Mucosa of descending colon (tissue), 3 donors: ENCODE results near the gene C4BPA. TPM values are rescaled to one million over a fixed set of nuclear protein-coding genes. Genes with fewer than 3 reads are reported as not detected.
A peak's percentile ranks its signal among the peaks of the same experiment; 100 is the strongest.

Experiments
- ATAC-seq: fragments of 200-7000 bp; cut with Tn5 transposase; one replicate; pipeline ENCODE4 v1.9.1; 2020; ENCODE audit warnings: mild to moderate bottlenecking, moderate library complexity
- DNase-seq, 3 donors: peaks; one replicate each; pipeline ENCODE4 v3.0.0-alpha.2; 2020
- H3K36me3 ChIP-seq: fragments of 200-600 bp; one replicate; pipeline ENCODE4 v1.8.0; 2021; ENCODE audit warnings: low read depth, mild to moderate bottlenecking
- H3K4me1 ChIP-seq: fragments of 200-600 bp; one replicate; pipeline ENCODE4 v1.8.0; 2021; ENCODE audit warnings: low read depth, mild to moderate bottlenecking
- H3K4me3 ChIP-seq: fragments of 200-600 bp; one replicate; pipeline ENCODE4 v1.8.0; 2021; ENCODE audit warnings: mild to moderate bottlenecking
- H3K9me3 ChIP-seq: fragments of 200-600 bp; one replicate; pipeline ENCODE4 v1.8.0; 2021; ENCODE audit warnings: mild to moderate bottlenecking
- intact Hi-C, 2 donors: fragments of 100-400 bp; cut with DNase I in 1 of 2; cut with micrococcal nuclease in 1 of 2; formaldehyde crosslinking; loops; one replicate each; pipeline versions ENCODE4 v1.11.0 to v1.11.1; 2022; cut with DNase I, micrococcal nuclease
- total RNA-seq, 3 donors: library from RNA; stranded (reverse); fragmentation: NEBNext Ultra II Directional in 2 of 3; extraction: Animal tissue kit (Norgen Biotek cat#: 25700) in 2 of 3; gene quantifications; one replicate each; pipeline versions ENCODE4 v1.2.1 to v1.2.4, GENCODE V29; 2021 to 2023
- TF ChIP-seq, protein P1 (sequence below): fragments of 200-600 bp; IDR thresholded peaks from one replicate; pipeline ENCODE4 v1.8.0; 2022; ENCODE audit warnings: antibody characterized with exemption, mild to moderate bottlenecking
- donor health status: DM: no; HTN: no; CAD: no; lungs with moderate emphysema.
- donor health status: DM: no; HTN: no; CAD: no.
- donor health status: DM: no; HTN: yes; CAD: no.

Gene C4BPA
- total RNA-seq, 3 donors from 2014 or later = 1.5 to 5.9 (median 1.9) TPM

DNA sequence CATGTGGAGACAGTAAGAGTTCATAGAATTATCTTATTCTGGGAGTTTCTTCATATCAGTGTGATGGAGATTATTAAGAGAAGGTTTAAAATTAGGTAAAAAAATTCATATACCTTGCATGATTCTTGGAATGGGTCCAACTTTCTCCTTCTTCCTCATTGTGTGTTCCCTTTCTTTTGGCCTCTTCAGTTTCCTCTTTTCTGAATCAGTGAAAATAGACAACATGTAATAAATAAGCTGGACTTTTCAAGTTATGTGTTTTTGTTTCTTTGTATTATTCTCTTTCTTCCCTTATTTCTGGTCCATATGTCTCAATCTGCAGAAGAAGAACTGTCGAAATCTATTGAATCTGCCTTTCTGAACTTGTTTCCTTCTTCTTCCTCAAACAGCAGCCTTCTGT lies 30.5 kb downstream of the C4BPA start:
- TF ChIP-seq, protein P1, sequence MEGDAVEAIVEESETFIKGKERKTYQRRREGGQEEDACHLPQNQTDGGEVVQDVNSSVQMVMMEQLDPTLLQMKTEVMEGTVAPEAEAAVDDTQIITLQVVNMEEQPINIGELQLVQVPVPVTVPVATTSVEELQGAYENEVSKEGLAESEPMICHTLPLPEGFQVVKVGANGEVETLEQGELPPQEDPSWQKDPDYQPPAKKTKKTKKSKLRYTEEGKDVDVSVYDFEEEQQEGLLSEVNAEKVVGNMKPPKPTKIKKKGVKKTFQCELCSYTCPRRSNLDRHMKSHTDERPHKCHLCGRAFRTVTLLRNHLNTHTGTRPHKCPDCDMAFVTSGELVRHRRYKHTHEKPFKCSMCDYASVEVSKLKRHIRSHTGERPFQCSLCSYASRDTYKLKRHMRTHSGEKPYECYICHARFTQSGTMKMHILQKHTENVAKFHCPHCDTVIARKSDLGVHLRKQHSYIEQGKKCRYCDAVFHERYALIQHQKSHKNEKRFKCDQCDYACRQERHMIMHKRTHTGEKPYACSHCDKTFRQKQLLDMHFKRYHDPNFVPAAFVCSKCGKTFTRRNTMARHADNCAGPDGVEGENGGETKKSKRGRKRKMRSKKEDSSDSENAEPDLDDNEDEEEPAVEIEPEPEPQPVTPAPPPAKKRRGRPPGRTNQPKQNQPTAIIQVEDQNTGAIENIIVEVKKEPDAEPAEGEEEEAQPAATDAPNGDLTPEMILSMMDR = no peak
- DNase-seq (no peak), ATAC-seq (no peak)
- no peaks in the 10 kb centered on the region for H3K4me1 ChIP-seq
- no peak overlapping the region for H3K4me3 ChIP-seq
- peaks cover 3% of the 10 kb centered on the region for H3K9me3 ChIP-seq
- intact Hi-C loops = no loop called here
- H3K36me3 ChIP-seq = no peaks in the 10 kb centered on the region

DNA sequence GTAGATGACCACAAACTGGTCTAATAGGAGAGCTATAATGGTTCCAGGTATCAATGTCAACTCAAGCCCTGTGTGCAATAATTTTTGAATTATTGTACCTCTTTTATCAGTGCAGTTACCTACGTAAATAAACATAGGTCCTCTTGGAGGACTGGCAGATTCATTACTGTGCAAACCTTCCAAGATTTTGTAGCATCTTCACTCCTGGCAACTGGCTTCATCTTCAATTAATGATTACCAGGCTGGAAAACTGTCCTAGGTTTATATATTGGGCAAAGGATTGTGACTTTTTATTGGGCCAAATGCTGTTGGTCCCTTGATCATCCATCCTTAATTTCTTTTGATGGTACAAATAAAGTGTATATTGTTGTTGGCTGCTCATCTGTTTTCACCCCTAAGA lies 35.6 kb downstream of the C4BPA start:
- no peak for DNase-seq
- TF ChIP-seq, protein P1 = no peak
- no peak for ATAC-seq
- intact Hi-C loops = no loop called here
- Histone ChIP-seq H3K4me3 (no peak overlapping the region), H3K4me1 (no peaks in the 10 kb centered on the region), H3K9me3 (no peaks in the 10 kb centered on the region), H3K36me3 (no peaks in the 10 kb centered on the region)

DNA sequence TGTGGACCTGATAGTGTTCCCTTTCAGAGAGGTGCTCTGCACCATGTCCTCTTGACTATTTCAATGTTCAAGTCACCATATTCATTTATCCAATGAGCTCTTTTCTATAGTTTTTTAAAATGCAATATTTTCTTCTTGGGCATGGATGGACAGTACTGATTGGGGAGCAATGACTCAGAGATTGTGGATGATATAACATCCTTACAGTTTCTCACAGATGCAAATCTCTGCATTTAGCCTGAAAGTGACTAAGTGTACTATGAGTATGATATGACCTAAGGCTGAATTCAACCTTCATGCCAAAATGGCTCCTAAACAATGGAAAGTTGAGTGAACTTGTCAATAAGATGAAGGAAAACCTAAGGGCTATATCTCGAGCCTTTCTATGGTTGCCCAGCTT lies 36.5 kb downstream of the C4BPA start:
- ATAC-seq = no peak

DNA sequence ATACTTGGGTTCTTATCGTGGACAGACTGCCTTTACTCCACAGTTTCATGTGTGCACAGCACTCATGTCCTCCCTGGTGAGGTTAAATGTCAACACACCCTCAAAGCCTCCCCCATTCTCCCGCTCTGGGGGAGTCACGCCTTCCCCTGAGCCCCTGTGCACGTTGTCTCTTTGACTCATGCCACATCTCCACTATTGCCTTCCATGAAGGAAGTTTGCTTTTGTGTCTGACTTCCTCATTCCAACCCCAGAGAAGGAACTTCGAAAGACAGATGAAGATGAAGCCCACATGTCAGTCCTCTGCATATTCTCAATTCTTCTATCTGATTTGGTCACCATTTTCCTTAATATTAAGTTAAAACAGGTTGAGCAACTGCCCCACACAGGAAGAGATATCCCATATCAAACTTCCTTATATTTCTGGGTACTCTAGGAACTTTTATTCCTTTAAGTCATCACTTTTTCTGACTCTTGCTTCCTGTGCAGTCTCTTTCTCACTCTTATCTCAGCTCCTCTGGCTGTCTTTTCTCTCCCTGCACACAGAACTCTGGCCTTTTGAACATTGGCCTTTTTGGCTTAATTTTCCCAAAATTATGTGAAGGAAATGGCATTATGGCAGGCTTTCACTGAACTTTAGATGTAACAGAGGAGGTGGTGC lies 41.5 kb downstream of the C4BPA start:
- Histone ChIP-seq H3K36me3 (no peaks in the 10 kb centered on the region), H3K9me3 (no peaks in the 10 kb centered on the region), H3K4me3 (no peak overlapping the region), H3K4me1 (no peaks in the 10 kb centered on the region)
- DNase-seq (no peak), ATAC-seq (peak; percentile 55)
- intact Hi-C loops = no loop called here
- TF ChIP-seq, protein P1 = no peak

More for the DNA sequence above, 36.5 kb downstream of the C4BPA start:
- no peaks in the 10 kb centered on the region for H3K36me3 ChIP-seq
- intact Hi-C loops = no loop called here
- no peak overlapping the region for H3K4me3 ChIP-seq
- no peak for DNase-seq
- H3K9me3 ChIP-seq = no peaks in the 10 kb centered on the region
- TF ChIP-seq, protein P1 = no peak
- no peaks in the 10 kb centered on the region for H3K4me1 ChIP-seq

DNA sequence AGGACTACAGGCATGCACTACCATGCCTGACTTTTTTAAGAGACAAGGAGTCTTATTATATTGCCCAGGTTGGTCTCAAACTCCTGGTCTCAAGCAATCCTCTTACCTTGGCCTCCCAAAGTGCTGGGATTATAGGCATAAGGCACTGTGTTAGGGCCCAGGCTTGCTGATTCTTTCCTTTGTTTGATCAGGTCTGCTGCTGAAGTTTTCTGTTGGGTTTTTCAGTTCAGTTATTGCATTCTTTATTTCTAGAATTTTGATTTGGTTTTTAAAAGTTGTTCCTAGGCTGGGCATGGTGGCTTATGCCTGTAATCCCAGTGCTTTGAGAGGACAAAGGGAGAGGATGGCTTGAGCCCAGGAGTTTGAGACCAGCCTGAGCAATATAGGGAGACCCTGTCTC lies 47.9 kb downstream of the C4BPA start:
- DNase-seq (no peak), ATAC-seq (no peak)
- intact Hi-C loops = no loop called here
- peaks cover 6% of the 10 kb centered on the region for H3K9me3 ChIP-seq
- H3K36me3 ChIP-seq = no peaks in the 10 kb centered on the region
- no peak overlapping the region for H3K4me3 ChIP-seq
- TF ChIP-seq, protein P1 = no peak
- no peaks in the 10 kb centered on the region for H3K4me1 ChIP-seq
